Ishikawa (cell line): ENCODE data around the gene PARD3B.

Experiments used
- CEBPB ChIP-seq: IDR thresholded peaks from 2 replicates; pipeline ENCODE4 v1.6.1; 2012
- CREB1 ChIP-seq: IDR thresholded peaks from 2 replicates; pipeline ENCODE4 v1.6.1; 2012; ENCODE audit warnings: low read depth
- EGR1 ChIP-seq: IDR thresholded peaks from 2 replicates; pipeline ENCODE4 v1.6.1; 2012
- EP300 ChIP-seq: IDR thresholded peaks from 2 replicates; pipeline ENCODE4 v1.6.1; 2012; ENCODE audit warnings: borderline replicate concordance
- FOXM1 ChIP-seq: IDR thresholded peaks from 2 replicates; pipeline ENCODE4 v1.6.1; 2012; ENCODE audit warnings: low read depth, borderline replicate concordance
- NFIC ChIP-seq: IDR thresholded peaks from 2 replicates; pipeline ENCODE4 v1.6.1; 2012
- RAD21 ChIP-seq: IDR thresholded peaks from 2 replicates; pipeline ENCODE4 v1.6.1; 2012; ENCODE audit warnings: low read depth
- TAF1 ChIP-seq: IDR thresholded peaks from 2 replicates; pipeline ENCODE4 v1.6.1; 2012; ENCODE audit warnings: low read depth, mild to moderate bottlenecking
- TEAD4 ChIP-seq: IDR thresholded peaks from 2 replicates; pipeline ENCODE4 v1.6.1; 2012
- YY1 ChIP-seq: IDR thresholded peaks from 2 replicates; pipeline ENCODE4 v1.6.1; 2012; ENCODE audit warnings: low read depth
- ZBTB7A ChIP-seq: IDR thresholded peaks from 2 replicates; pipeline ENCODE4 v1.6.1; 2012; ENCODE audit warnings: low read depth
- TF ChIP-seq, protein P1 (sequence below): IDR thresholded peaks from 2 replicates; pipeline ENCODE4 v1.6.1; 2012; ENCODE audit warnings: low read depth, mild to moderate bottlenecking
- TF ChIP-seq, protein P2 (sequence below): IDR thresholded peaks from 2 replicates; pipeline ENCODE4 v1.6.1; 2012

DNA sequence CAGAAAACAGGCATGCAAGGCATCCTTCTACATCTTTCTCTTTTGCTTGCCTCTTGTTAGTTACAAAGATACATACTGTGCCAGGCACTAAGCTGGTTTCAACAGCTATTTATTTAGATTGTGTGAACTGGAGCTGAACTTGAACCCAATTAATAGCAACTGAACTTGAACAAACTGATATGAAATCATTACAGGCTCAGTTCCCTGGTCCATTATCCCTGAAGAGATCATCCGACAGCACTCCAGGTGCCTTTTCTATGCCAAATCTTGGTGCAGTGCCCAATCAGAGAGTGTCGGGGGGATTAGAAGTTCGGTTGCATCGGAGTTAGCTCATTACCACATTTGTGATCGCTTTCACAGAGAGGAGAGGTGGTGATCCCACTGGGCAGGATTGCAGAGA, 477.6 kb downstream of the PARD3B start:
- TF ChIP-seq NFIC (no peak), CREB1 (no peak), YY1 (no peak), TEAD4 (no peak), RAD21 (no peak), EP300 (no peak), TAF1 (no peak), FOXM1 (no peak), CEBPB (no peak), ZBTB7A (no peak), EGR1 (no peak)
- TF ChIP-seq, protein P1, sequence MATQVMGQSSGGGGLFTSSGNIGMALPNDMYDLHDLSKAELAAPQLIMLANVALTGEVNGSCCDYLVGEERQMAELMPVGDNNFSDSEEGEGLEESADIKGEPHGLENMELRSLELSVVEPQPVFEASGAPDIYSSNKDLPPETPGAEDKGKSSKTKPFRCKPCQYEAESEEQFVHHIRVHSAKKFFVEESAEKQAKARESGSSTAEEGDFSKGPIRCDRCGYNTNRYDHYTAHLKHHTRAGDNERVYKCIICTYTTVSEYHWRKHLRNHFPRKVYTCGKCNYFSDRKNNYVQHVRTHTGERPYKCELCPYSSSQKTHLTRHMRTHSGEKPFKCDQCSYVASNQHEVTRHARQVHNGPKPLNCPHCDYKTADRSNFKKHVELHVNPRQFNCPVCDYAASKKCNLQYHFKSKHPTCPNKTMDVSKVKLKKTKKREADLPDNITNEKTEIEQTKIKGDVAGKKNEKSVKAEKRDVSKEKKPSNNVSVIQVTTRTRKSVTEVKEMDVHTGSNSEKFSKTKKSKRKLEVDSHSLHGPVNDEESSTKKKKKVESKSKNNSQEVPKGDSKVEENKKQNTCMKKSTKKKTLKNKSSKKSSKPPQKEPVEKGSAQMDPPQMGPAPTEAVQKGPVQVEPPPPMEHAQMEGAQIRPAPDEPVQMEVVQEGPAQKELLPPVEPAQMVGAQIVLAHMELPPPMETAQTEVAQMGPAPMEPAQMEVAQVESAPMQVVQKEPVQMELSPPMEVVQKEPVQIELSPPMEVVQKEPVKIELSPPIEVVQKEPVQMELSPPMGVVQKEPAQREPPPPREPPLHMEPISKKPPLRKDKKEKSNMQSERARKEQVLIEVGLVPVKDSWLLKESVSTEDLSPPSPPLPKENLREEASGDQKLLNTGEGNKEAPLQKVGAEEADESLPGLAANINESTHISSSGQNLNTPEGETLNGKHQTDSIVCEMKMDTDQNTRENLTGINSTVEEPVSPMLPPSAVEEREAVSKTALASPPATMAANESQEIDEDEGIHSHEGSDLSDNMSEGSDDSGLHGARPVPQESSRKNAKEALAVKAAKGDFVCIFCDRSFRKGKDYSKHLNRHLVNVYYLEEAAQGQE, result no peak
- TF ChIP-seq, protein P2, sequence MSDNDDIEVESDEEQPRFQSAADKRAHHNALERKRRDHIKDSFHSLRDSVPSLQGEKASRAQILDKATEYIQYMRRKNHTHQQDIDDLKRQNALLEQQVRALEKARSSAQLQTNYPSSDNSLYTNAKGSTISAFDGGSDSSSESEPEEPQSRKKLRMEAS, result no peak
